Measurements from ENCODE around the gene CD36. TPM values are rescaled to one million over a fixed set of nuclear protein-coding genes. Genes with fewer than 3 reads are reported as not detected.

CD36 gene
- total RNA-seq, 1 experiment from 2014 or later: 0.46 TPM

- DNase-seq (ENCODE audit: low read depth, low spot score) (no peak), ATAC-seq (no peak)
- H3K4me3 ChIP-seq (ENCODE audit: low read depth in 2 of 2, low read length in 2 of 2): no peak overlapping the region
- ChIA-PET CTCF (no interaction called here), POLR2A (no interaction called here)
- no peak for TF ChIP-seq TCF7L2 (IDR thresholded peaks at IDR 0.05; ENCODE audit: low read depth, low read length)
- TF ChIP-seq REST (IDR thresholded peaks at IDR 0.05; ENCODE audit: insufficient read depth in 1 of 2, low read depth in 2 of 2, low read length in 1 of 2): no peak
- no peak for TF ChIP-seq POLR2AphosphoS5 (IDR thresholded peaks at IDR 0.05; ENCODE audit: low read depth, low read length)
- no peaks in the 10 kb centered on the region for H3K4me1 ChIP-seq (ENCODE audit: control insufficient read depth, insufficient read depth, low read length)
- in situ Hi-C loops (cut with HindIII; ENCODE audit: low pct_unique_long_range_greater_than_20kb, low sequenced_read_pairs) (no loop called here), intact Hi-C loops (cut with micrococcal nuclease; ENCODE audit: unreplicated experiment) (no loop called here)
- H3K27ac ChIP-seq (ENCODE audit: low read length): no peak overlapping the region
- H3K27me3 ChIP-seq (ENCODE audit: control insufficient read depth, insufficient read depth, low read length): peaks cover 3% of the 10 kb centered on the region; the same call in 1 of the 2 replicates
- H3K9me3 ChIP-seq (ENCODE audit: control insufficient read depth, insufficient read depth, low read depth, low read length): no peaks in the 10 kb centered on the region
- no TSS peak for BruUV-seq (replicated peaks)
- H3K36me3 ChIP-seq (ENCODE audit: control insufficient read depth, insufficient read depth, low read length): no peaks in the 10 kb centered on the region
These were observed 10.6 kb downstream of the CD36 start for GRCh38 chr7:80649011-80649410.

GRCh38 chr7:80650030-80650429, 11.6 kb downstream of the CD36 start:
- no peak for DNase-seq (ENCODE audit: low read depth, low spot score)
- Histone ChIP-seq H3K27me3 (ENCODE audit: control insufficient read depth, insufficient read depth, low read length) (peaks cover 3% of the 10 kb centered on the region; the same call in 1 of the 2 replicates), H3K9me3 (ENCODE audit: control insufficient read depth, insufficient read depth, low read depth, low read length) (no peaks in the 10 kb centered on the region), H3K27ac (ENCODE audit: low read length) (no peak overlapping the region), H3K4me1 (ENCODE audit: control insufficient read depth, insufficient read depth, low read length) (no peaks in the 10 kb centered on the region), H3K4me3 (ENCODE audit: low read depth in 2 of 2, low read length in 2 of 2) (no peak overlapping the region), H3K36me3 (ENCODE audit: control insufficient read depth, insufficient read depth, low read length) (no peaks in the 10 kb centered on the region)
- no peak for ATAC-seq
- TF ChIP-seq REST (IDR thresholded peaks at IDR 0.05; ENCODE audit: insufficient read depth in 1 of 2, low read depth in 2 of 2, low read length in 1 of 2): no peak
- TF ChIP-seq TCF7L2 (IDR thresholded peaks at IDR 0.05; ENCODE audit: low read depth, low read length): no peak
- no peak for TF ChIP-seq POLR2AphosphoS5 (IDR thresholded peaks at IDR 0.05; ENCODE audit: low read depth, low read length)
- no peak for TF ChIP-seq CTCF (IDR thresholded peaks at IDR 0.05)
- no peak for TF ChIP-seq SIN3A (IDR thresholded peaks at IDR 0.05; ENCODE audit: borderline replicate concordance, insufficient read depth, low read depth, low read length)
- intact Hi-C loops (cut with micrococcal nuclease; ENCODE audit: unreplicated experiment): no loop called here
- CTCF ChIA-PET: no interaction called here
- BruUV-seq (replicated peaks): no TSS peak
- POLR2A ChIA-PET: no interaction called here
- in situ Hi-C loops (cut with HindIII; ENCODE audit: low pct_unique_long_range_greater_than_20kb, low sequenced_read_pairs): no loop called here

Measured in Panc1 (cell line).